ENCODE measurements around the gene SLC24A1. TPM values are rescaled to one million over a fixed set of nuclear protein-coding genes. Genes with fewer than 3 reads are reported as not detected.

Gene SLC24A1
- total and polyA plus RNA-seq, 2 of the 13 experiments (the other 11 are each of a cell fraction or from before 2014, with no cell fraction given) = 5.9 to 8.3 TPM

- POLR2A ChIA-PET = interaction anchor here (0.7 kb wide), 2 partner anchors 124 to 378 kb away, joined by 3 read pairs; no protein-coding TSS in a partner anchor
- in situ Hi-C loops (cut with HindIII; ENCODE audit: extremely low pct_ligation_motif_present, low pct_unique_long_range_greater_than_20kb) = no loop called here
- Histone ChIP-seq H2AFZ (ENCODE audit: low read length) (no peak overlapping the region), H3K4me3 (replicated peaks in 1 of 3; ENCODE audit: insufficient read depth in 1 of 3, low read depth in 2 of 3, low read length in 3 of 3) (no peak overlapping the region), H3K36me3 (replicated peaks in 1 of 2; ENCODE audit: control insufficient read depth in 1 of 2, insufficient read depth in 2 of 2, low read length in 2 of 2) (peaks cover 3 to 16% of the 10 kb centered on the region in 2 experiments; a peak in 3 of 5 replicates), H3K27me3 (ENCODE audit: control insufficient read depth in 1 of 2, insufficient read depth in 2 of 2, low read length in 2 of 2) (no peaks in the 10 kb centered on the region; a peak in 1 of 5 replicates), H4K20me1 (ENCODE audit: insufficient read depth, low read length) (no peaks in the 10 kb centered on the region), H3K79me2 (ENCODE audit: insufficient read depth, low read length) (no peaks in the 10 kb centered on the region), H3K4me1 (ENCODE audit: insufficient read depth, low read length) (no peaks in the 10 kb centered on the region), H3K4me2 (ENCODE audit: low read depth, low read length) (no peak overlapping the region), H3K27ac (ENCODE audit: extremely low read length, insufficient read depth, low read length) (no peak overlapping the region), H3K9me3 (ENCODE audit: low read length) (no peaks in the 10 kb centered on the region), H3K9ac (ENCODE audit: insufficient read depth, low read depth, low read length) (no peak overlapping the region)
- no peak for DNase-seq (ENCODE audit: low spot score)
- BruUV-seq (replicated peaks) = no TSS peak
- 94% methylated on average over 5 of the region's 5 CpGs for WGBS (ENCODE audit: low lambda C conversion rate)
- intact Hi-C loops (cut with micrococcal nuclease; ENCODE audit: unreplicated experiment) = no loop called here
- TF ChIP-seq CHD2 (IDR thresholded peaks at IDR 0.05; ENCODE audit: low read depth, low read length) = no peak
- 0 out of 2 replicates have a peak, but pooled peaks have one; percentile 3 for TF ChIP-seq CEBPB (IDR thresholded peaks at IDR 0.05; ENCODE audit: borderline replicate concordance, low read depth, low read length)
- FAIRE-seq = no peak
- CTCF ChIA-PET (ENCODE audit: low intra/inter-chr PET ratio, low total read pairs) = no interaction called here
- no peak for ATAC-seq
Observed at GRCh38 chr15:65653801-65654521, 32.2 kb downstream of the SLC24A1 start.

DNA sequence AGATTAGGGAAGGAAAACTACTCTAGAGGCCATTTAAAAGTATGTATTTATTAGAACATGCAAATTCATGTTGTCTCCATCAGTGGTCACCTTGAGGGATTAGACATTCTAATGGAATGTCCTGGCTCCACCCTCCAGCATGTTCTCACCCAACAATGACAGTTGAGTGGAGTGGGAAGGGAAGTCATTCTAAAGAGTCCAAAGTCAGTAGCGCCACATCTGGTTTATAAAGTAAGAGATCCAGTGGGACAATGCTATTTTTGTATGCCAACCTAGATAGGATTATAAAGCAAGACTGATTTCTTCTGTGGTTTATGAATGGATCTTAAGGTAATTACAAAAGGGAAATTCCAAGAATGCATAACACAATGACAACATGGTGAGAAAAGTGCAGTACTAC is 33.3 kb downstream of the SLC24A1 start:
- H3K27ac ChIP-seq (ENCODE audit: extremely low read length, insufficient read depth, low read length) = no peak overlapping the region
- H3K4me1 ChIP-seq (ENCODE audit: insufficient read depth, low read length) = no peaks in the 10 kb centered on the region
- no peak for FAIRE-seq
- no peaks in the 10 kb centered on the region for H4K20me1 ChIP-seq (ENCODE audit: insufficient read depth, low read length)
- intact Hi-C loops (cut with micrococcal nuclease; ENCODE audit: unreplicated experiment) (no loop called here), in situ Hi-C loops (cut with HindIII; ENCODE audit: extremely low pct_ligation_motif_present, low pct_unique_long_range_greater_than_20kb) (no loop called here)
- no peaks in the 10 kb centered on the region; a peak in 1 of 5 replicates for H3K27me3 ChIP-seq (ENCODE audit: control insufficient read depth in 1 of 2, insufficient read depth in 2 of 2, low read length in 2 of 2)
- no peaks in the 10 kb centered on the region for H3K9me3 ChIP-seq (ENCODE audit: low read length)
- ChIA-PET CTCF (ENCODE audit: low intra/inter-chr PET ratio, low total read pairs) (no interaction called here), POLR2A (no interaction called here)
- no peak; the same call in 2 of the 3 replicates for ATAC-seq
- H3K9ac ChIP-seq (ENCODE audit: insufficient read depth, low read depth, low read length) = no peak overlapping the region
- H3K79me2 ChIP-seq (ENCODE audit: insufficient read depth, low read length) = no peaks in the 10 kb centered on the region
- WGBS (ENCODE audit: low lambda C conversion rate) = 100% methylated on average over 1 of the region's 1 CpG
- no peak overlapping the region for H3K4me2 ChIP-seq (ENCODE audit: low read depth, low read length)
- peak; percentile 32 for DNase-seq (ENCODE audit: low spot score)
- H2AFZ ChIP-seq (ENCODE audit: low read length) = no peak overlapping the region
- no TSS peak for BruUV-seq (replicated peaks)
- H3K4me3 ChIP-seq (replicated peaks in 1 of 3; ENCODE audit: insufficient read depth in 1 of 3, low read depth in 2 of 3, low read length in 3 of 3) = no peak overlapping the region
- peaks cover 3 to 16% of the 10 kb centered on the region in 2 experiments; a peak in 3 of 5 replicates for H3K36me3 ChIP-seq (replicated peaks in 1 of 2; ENCODE audit: control insufficient read depth in 1 of 2, insufficient read depth in 2 of 2, low read length in 2 of 2)
- TF ChIP-seq ZBTB33 (CRISPR knock-in tag; IDR thresholded peaks at IDR 0.05) (0 out of 2 replicates have a peak, but pooled peaks have one; percentile 38), RFXAP (CRISPR knock-in tag; IDR thresholded peaks at IDR 0.05; ENCODE audit: borderline replicate concordance) (no peak)
